Measurements from ENCODE around the gene ANKRD44.

DNA sequence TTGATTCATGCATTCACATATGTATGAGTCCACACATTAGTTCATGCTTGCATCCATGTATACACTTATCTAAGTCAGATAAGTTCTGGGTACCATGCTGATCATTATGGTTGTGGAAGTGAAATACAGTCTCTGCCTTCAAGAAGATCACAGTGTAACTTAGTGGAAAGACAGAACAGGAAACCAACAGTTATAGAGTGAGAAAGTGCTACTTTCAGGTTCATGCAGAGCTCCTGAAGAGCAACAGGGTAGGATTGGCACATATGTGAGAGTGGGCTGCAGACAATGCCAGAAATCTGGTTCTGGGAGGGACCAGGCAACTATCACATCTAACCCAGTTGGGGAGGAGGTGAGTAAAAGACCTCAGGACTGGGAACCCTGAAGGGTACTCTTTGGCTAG, 348.7 kb downstream of the ANKRD44 start:
- TF ChIP-seq GATA3 (IDR thresholded peaks at IDR 0.05; ENCODE audit: low read depth, low read length) (no peak), GATA2 (IDR thresholded peaks at IDR 0.05; ENCODE audit: low read depth, low read length) (no peak)
